GM18511 (cell line): ENCODE data around the gene PIR.
A peak's percentile ranks its signal among the peaks of the same experiment; 100 is the strongest.

Experiments
- ATAC-seq: cut with Tn5 transposase; IDR thresholded peaks from one replicate; pipeline ENCODE4 v1.9.1; 2021; ENCODE audit warnings: mild to moderate bottlenecking, moderate library complexity; ENCODE audit not compliant: unreplicated experiment

PIR gene

GRCh38 chrX:15492469-15492868, 664 bp downstream of the PIR start:
- no peak for ATAC-seq

- ATAC-seq, result no peak
Observed at GRCh38 chrX:15483891-15484290, 9.2 kb downstream of the PIR start.

- ATAC-seq, result no peak
Observed at GRCh38 chrX:15475486-15475885, 17.6 kb downstream of the PIR start.

DNA sequence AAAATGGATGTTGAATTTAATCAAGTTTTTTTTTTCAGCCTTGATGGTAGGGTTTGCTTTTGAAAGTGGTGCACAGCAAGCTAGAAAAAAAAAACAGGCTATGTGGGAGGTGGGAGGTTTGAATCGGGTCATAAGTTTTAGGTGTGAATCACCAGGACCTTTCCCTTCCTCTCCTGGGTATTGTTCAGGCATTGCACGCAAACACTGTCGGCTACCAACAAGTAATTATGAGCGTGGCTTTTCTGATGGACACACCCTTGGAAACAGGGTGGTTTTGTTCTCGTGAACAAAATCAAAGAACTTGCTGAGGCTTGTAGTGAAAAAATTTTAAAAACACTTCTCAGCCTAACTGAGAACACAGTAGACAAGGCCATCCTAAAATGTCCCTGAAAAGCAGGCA, 18.1 kb downstream of the PIR start:
- no peak for ATAC-seq

DNA sequence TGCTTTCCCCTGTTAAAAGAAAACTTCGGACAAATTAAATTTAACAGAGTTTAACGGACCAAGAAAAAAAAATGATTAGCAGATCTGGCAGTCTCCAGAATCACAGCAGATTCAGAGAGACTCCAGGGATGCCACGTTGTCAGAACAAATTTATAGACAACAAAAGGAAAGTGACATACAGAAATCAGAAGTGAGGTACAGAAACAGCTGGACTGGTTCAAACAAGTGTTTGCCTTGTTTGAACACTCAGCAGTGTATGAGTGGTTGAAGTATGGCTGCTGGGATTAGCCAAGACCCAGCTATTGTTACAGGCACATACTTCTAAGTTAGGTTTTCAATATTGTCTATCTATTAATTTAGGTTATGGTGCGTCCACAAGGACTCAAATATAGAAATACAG, 19.1 kb downstream of the PIR start:
- ATAC-seq, result no peak

DNA sequence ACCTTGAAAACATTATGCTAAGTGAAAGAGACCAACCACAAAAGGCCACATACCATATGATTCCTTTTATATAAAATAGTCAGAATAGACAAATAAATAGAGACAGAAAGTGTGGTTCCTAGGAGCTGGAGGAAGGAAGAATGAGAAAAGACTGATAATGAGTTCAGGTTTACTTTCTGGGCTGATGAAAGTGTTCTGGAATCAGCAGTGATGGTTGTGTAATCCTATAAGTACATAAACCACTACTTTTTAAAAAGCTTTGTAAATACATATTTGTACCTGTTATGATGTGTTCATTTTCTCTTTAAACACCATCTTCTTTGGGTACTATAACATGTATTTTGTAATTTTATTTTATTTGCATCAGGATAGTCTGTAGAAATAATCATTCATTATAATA, 20.6 kb downstream of the PIR start:
- no peak for ATAC-seq

GRCh38 chrX:15471028-15471427, 22.1 kb downstream of the PIR start:
- peak; percentile 92 for ATAC-seq

GRCh38 chrX:15469613-15470012, 23.5 kb downstream of the PIR start:
- no peak for ATAC-seq

GRCh38 chrX:15468036-15468435, 25.1 kb downstream of the PIR start:
- ATAC-seq, result no peak

GRCh38 chrX:15465896-15466651, 27.1 kb downstream of the PIR start:
- no peak for ATAC-seq

DNA sequence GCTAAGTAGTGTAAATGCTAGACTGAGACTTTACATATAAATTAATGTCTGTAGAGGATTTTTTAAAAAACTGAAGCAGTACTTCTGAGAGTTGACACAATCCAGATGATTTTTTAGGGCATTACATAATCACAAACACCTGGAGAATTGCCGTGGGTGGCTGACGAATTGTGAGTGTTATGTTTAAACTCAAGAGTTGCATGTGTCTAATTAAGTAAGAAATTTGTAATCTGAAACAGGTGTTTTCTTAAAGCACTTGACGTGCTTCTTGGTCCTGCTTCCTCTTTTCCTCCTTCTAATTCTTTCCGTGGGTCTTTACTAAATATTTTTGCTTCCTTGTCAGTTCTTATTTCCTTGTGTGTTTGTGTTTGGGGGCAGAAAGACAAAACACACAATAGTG, 27.8 kb downstream of the PIR start:
- ATAC-seq, result peak; percentile 77

GRCh38 chrX:15464704-15465103, 28.4 kb downstream of the PIR start:
- no peak for ATAC-seq

DNA sequence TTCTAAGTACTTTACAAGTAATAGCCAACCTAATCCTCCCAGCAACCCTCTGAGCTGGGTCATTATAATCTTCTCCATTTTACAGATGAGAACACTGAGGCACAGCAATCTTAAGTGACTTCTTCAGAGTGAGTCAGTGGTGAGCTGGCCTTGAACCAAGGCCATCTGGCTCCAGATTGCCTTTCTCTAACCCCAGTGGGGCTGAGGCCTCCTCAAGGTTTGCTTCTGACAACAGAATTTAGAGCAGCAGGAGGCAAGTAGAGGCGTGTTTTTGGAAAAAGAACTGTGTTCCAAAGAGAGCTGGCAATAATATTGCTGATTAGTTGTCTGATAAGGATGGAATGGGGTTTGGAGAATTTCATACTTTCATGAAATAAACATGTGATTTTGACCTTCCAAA, 41.2 kb downstream of the PIR start:
- ATAC-seq, result no peak

DNA sequence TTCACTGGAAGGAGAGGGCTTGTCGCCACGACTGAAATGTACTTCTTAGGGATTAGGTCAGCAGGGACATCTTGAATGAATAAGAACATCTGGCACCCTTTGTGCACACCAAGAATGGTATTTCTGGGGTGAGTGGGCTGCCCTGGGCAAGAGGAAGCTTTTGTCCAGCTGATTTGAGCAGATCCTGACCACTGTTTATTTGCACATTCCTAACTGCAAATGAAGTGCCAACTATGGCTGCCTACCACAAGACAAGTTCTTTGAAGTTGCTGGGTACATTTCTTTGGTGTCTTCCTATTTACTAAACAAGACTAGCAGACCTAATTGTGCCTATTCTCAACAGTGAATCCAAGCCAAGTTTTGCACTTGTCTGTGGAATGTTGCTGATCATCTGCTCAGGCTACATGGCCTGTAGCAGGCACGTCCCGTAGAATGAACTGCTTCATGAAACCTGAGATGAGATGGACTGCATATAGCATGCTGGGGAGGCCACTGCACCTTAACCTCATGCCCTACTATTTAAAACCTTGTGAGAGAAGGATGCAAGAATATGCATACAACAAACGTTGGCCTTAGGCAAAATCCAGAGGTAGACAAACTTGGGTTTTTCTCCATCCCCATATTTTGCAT, 45.0 kb downstream of the PIR start:
- ATAC-seq, result no peak

DNA sequence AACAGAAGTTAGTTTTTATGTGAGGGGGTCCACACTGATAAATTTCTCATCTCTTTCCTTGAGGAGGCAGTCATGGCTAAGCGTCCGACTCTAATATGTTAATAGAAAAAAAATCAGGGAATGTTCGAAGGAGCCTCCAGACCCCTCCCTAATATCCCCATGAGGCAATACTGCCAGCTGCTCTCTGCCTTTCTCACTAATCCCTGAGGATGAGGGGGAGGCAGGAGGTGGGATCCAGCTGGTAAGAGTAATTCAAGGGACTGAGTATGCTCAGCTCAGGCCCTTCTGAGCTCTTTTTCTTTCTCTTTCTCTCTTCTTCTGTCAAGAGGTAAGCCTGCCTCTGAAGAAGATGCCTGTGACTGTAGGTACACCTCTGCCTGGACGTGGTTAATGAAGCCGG, 51.7 kb downstream of the PIR start:
- no peak for ATAC-seq

- ATAC-seq, result peak; percentile 80
Observed at GRCh38 chrX:15438332-15438731, 54.8 kb downstream of the PIR start.

- no peak for ATAC-seq
Observed at GRCh38 chrX:15437724-15438123, 55.4 kb downstream of the PIR start.

DNA sequence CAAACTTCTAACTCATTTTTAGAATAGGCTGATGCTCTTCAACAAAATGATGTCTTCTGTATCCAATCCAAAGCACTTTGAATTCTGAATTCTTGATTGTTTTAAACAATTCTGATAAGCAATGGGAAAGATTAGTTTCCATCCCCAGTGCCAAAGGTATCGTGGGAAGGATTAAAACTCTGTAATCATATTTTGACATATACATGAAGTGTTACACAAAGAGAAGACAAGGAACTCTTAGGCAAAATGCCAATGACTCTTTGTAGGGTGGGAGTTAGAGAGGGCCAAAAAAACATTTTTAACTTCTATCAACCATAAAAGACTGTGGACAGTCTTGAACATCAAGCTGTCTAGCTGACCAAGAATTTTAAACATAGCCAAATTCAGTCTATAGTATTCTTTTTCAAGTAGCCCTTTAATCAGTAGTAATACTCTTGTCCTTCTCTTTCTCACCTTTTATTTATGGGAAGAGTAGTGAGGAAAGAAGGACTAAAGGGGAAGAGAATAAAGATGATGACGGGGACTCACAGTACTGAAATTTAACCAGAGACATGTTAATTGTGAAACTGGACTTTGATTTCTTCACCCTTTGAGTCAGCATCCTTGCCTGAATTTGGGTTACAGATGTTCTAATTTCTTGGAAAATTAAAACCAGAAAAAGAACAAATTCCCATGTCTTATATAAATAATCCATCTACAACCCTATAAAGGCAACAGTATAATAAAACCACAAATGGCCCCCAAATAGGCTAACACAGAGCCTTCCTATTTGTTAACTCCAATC, 57.1 kb downstream of the PIR start:
- no peak for ATAC-seq

DNA sequence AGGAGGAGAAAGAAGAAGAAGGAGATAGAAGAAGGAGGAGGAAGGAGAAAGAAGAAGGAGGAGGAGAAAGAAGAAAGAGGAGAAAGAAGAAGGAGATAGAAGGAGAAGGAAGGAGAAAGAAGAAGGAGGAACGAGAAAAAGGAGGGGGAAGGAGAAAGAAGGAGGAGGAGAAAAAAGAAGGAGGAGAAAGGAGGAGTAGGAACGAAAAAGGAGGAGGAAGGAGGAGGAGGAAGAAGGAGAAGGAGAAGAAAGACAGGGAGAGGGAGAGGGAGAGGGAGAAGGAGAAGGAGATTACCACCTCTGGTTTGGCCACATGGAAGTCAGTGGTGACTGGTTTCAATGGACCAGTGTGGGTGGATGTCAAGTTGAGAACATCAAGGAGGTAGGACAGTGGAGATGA, 58.9 kb downstream of the PIR start:
- ATAC-seq, result no peak

DNA sequence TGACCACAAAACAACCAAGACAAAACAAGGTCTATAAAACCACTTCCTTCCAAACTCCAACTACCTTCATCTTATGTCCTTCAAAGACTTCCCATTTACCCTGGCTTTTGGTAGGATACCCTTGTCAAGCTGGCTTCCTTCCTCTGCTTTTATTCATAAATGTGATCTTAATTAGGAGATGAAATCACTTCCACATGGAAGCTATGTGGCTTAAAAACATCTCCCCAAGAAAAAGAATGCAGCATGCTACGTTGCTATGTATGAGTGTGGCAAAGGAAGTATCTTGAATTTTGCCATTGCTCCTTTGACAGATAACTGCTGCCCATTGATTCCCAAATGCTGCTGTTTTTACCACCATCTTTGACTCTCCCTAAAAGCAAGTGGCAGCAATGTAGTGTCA, 62.5 kb downstream of the PIR start:
- no peak for ATAC-seq

DNA sequence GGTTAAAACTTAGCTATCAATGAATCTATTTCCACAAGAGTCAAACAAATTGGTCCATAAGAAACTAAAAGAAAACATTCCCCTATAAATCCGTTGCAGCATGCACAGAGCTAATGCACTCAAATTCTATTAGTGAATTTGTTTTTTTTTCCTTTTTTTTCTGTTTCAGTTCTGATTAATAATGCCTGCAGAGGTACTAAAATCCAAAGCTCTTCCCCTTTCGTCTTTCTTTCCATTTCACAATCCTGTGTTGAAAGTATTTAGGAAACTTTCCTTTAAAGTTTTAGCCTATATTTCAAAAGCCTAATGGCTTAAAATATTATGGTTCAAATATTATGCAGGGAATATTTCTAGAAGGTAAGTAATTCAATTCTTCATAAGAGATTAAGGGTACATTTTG, 63.1 kb downstream of the PIR start:
- no peak for ATAC-seq

DNA sequence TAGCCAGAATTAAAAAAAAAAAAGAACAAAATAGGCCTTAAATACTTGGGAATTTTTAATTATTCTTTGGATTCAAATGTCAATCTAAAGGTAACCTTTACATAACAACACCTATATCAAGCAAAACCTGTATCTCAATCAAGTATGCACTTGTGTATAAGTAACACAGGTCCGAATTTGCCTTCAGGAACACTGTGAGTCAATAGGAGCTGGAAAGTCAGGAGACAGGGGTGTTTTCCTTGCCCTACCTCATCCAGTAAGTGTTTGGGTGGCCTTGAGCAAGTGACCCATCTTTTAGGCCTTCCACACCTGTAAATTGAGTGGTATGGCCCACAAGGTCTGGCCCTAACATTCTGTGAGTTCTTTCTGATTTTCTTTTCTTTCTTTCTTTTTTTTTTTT, 68.1 kb downstream of the PIR start:
- no peak for ATAC-seq
